Astrocyte of the cerebellum (primary cell): ENCODE measurements around the gene CERK.
"Not testable (repeated sequence)": the region's sequence is repeated elsewhere in the genome, so short reads cannot be mapped to it uniquely, and the experiment has no call there.

Source experiments
- DNase-seq: peaks from one replicate; pipeline ENCODE4 v3.0.0-alpha.2; 2011; ENCODE audit warnings: low read depth
- H3K4me3 ChIP-seq: 2 replicates; pipeline ENCODE4 v1.5.1; 2011; ENCODE audit warnings: mild to moderate bottlenecking, low read depth, low read length, moderate library complexity
- CTCF ChIP-seq: IDR thresholded peaks from 2 replicates; pipeline ENCODE4 v1.5.1; 2012; ENCODE audit warnings: low read length, low read depth, moderate library complexity, mild to moderate bottlenecking; ENCODE audit errors: missing control alignments
- in situ Hi-C: cut with HindIII; loops from 2 replicates; pipeline ENCODE4 v1.10.0; 2017; ENCODE audit warnings: low sequenced_read_pairs

The CERK gene

DNA sequence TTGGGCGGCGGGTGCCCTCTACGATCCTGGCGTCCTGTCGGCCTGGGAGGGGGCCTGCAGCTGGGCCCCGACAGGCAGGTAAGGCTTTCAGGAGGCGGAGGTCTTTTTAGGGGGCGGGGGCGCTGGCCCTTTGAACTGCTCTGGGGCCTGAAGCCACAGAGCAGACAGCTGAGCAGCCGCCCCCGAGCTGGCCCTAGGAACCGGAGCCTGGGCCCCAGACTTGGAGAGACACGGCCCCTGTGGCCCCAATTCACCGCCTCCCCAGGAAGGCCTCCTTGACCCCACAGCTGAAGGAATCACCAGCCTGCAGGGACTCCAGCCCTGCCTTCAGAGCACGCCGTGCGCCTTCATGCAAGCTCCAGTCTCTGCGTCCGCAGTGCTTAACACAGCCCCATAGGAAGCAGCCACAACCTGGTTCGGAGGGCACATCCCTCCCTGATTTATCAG is 618 bp upstream of the CERK start:
- H3K4me3 ChIP-seq = peak overlapping the region; percentile 71
- TF ChIP-seq CTCF = no peak
- no peak for DNase-seq
- in situ Hi-C loops = no loop called here

DNA sequence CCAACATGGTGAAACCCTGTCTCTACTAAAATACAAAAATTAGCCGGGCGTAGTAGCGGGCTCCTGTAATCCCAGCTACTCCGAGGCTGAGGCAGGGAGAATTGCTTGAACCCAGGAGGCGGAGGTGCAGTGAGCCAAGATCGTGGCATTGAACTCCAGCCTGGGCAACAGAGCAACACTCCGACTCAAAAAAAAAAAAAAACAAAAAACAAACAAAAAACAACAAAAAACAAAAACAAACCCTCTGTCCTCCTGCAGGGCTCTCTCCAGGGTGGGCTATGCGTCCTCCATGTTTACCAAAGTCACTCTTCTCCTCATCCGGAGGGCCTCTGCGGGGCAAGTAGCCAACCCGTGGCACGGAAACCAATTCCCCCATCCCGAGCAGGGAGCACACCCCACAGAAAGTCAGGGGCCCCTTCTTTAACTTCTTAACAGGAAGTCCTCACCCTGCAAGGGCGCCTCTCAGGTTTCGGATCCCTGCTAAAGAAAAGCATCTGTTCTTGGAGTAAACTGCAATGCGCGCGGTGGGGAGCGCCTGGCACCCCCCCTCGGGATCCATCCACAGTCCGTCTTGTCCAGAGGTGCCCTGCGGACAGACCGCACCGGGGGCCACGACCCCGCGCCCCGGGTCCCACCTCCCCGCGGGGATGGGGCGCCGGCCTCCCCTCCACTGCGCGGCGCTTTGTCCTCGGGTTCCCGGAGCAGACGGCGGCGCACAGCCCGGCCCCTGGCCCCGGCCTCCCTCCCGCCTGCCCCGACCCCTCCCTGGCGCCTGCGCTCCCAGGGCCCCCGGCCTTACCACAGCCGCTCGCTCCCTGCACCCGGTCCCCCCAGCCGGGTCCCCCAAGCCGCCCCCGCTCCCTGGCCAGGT is 712 bp downstream of the CERK start:
- in situ Hi-C loops = no loop called here
- no peak for DNase-seq
- TF ChIP-seq CTCF = no peak
- H3K4me3 ChIP-seq = peak overlapping the region; percentile 71

DNA sequence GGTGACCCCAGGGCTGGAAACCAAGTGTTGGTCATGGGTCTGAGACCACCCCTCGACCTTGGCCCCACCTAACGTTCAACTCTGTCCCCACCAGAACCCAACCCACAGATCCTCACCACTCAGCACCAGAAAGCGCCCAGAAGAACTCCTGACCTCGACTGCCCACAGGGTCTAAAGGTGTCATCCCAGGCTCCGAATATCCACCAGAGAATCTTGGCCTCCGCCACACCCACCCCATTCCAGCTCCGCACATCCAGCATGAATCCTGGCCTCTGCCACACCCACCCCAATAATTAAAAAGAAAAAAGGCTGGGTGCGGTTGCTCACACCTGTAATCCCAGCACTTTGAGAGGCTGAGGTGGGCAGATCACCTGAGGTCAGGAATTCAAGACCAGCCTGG is 1.3 kb downstream of the CERK start:
- H3K4me3 ChIP-seq = peak overlapping the region; percentile 71

GRCh38 chr22:46735747-46736608 is 2.1 kb downstream of the CERK start:
- TF ChIP-seq CTCF = no peak
- H3K4me3 ChIP-seq = no peak overlapping the region
- DNase-seq = no peak
- in situ Hi-C loops = no loop called here

More for the DNA sequence above, 1.3 kb downstream of the CERK start:
- no peak for DNase-seq
- in situ Hi-C loops = no loop called here
- no peak for TF ChIP-seq CTCF

GRCh38 chr22:46734830-46735453 is 3.1 kb downstream of the CERK start:
- no peak for TF ChIP-seq CTCF
- no peak for DNase-seq
- no peak overlapping the region for H3K4me3 ChIP-seq
- in situ Hi-C loops = no loop called here

DNA sequence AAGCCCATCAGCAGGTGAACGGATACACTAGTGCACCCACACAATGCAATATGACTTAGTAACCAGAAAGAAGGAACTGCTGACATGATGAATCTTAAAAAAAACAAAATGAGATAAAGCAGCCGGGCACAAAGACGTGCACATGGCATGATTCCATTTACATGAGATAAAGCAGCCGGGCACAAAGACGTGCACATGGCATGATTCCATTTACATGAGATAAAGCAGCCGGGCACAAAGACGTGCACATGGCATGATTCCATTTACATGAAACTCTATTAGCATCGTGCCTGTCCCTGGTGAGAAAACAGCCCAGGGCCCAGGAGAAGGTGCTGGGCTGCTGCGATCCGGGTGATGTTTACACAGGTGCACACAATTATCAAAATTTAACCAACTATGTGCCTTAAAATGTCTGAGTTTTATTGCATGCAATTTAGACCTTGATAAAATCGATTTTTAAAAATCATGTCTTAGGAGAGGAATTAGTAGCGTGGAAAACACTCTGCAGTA is 3.8 kb downstream of the CERK start:
- DNase-seq, H3K4me3 ChIP-seq, in situ Hi-C loops: not testable (repeated sequence)
